GM20431 (cell line): ENCODE data around the gene C19orf81.

Experiments
- in situ Hi-C: fragments of 300-500 bp; cut with MseI, MboI; formaldehyde crosslinking; loops from one replicate; pipeline ENCODE4 v1.15.0; 2020; ENCODE audit warnings: low sequenced_read_pairs; ENCODE audit not compliant: unreplicated experiment

The C19orf81 gene

GRCh38 chr19:50657712-50658440 lies 8.6 kb downstream of the C19orf81 start:
- in situ Hi-C loops = no loop called here

- in situ Hi-C loops = no loop called here
Measured at GRCh38 chr19:50658441-50659317, 9.4 kb downstream of the C19orf81 start.

GRCh38 chr19:50659318-50660087 lies 10.3 kb downstream of the C19orf81 start:
- in situ Hi-C loops = no loop called here

- in situ Hi-C loops = no loop called here
Measured at GRCh38 chr19:50660088-50660366, 10.8 kb downstream of the C19orf81 start.

GRCh38 chr19:50661023-50661422 lies 11.8 kb downstream of the C19orf81 start:
- in situ Hi-C loops = no loop called here

- in situ Hi-C loops = no loop called here
Measured at GRCh38 chr19:50661766-50662650, 12.8 kb downstream of the C19orf81 start.

- in situ Hi-C loops = no loop called here
Measured at GRCh38 chr19:50662651-50663481, 13.6 kb downstream of the C19orf81 start.

- in situ Hi-C loops = no loop called here
Measured at GRCh38 chr19:50663482-50663790, 14.2 kb downstream of the C19orf81 start.

- in situ Hi-C loops = no loop called here
Measured at GRCh38 chr19:50664204-50664603, 15.0 kb downstream of the C19orf81 start.

- in situ Hi-C loops = no loop called here
Measured at GRCh38 chr19:50666346-50667176, 17.3 kb downstream of the C19orf81 start.

GRCh38 chr19:50667177-50667758 lies 18.0 kb downstream of the C19orf81 start:
- in situ Hi-C loops = no loop called here

GRCh38 chr19:50667759-50668231 lies 18.6 kb downstream of the C19orf81 start:
- in situ Hi-C loops = no loop called here

- in situ Hi-C loops = no loop called here
Measured at GRCh38 chr19:50668416-50668815, 19.2 kb downstream of the C19orf81 start.

GRCh38 chr19:50668879-50669278 lies 19.6 kb downstream of the C19orf81 start:
- in situ Hi-C loops = no loop called here

- in situ Hi-C loops = no loop called here
Measured at GRCh38 chr19:50669302-50670101, 20.3 kb downstream of the C19orf81 start.

- in situ Hi-C loops = no loop called here
Measured at GRCh38 chr19:50670102-50670380, 20.8 kb downstream of the C19orf81 start.

GRCh38 chr19:50673118-50673517 lies 23.9 kb downstream of the C19orf81 start:
- in situ Hi-C loops = no loop called here
